Neutrophil (primary cell): Measurements from ENCODE around the gene FAM9C.
"Not testable (repeated sequence)": the region's sequence is repeated elsewhere in the genome, so short reads cannot be mapped to it uniquely, and the experiment has no call there.

Experiments
- H3K27ac ChIP-seq: fragments of 200-600 bp; sonication (generic); 2 replicates; pipeline ENCODE4 v1.5.1; 2016; ENCODE audit warnings: mild to moderate bottlenecking, moderate library complexity
- H3K27me3 ChIP-seq: fragments of 200-600 bp; sonication (generic); 2 replicates; pipeline ENCODE4 v1.6.0; 2016; ENCODE audit warnings: mild to moderate bottlenecking
- H3K36me3 ChIP-seq: fragments of 200-600 bp; sonication (generic); 2 replicates; pipeline ENCODE4 v1.5.1; 2017
- H3K4me1 ChIP-seq, 2 experiments: fragments of 200-600 bp in 1 of 2; sonication (generic) in 1 of 2; 1 replicate in 1 of 2; 2 replicates in 1 of 2; pipeline versions ENCODE4 v1.5.1 to v1.6.1; 2013 to 2016; ENCODE audit warnings: low read depth in 1 of 2, low read length in 1 of 2, mild to moderate bottlenecking in 1 of 2, moderate library complexity in 1 of 2; ENCODE audit not compliant: control insufficient read depth in 1 of 2, insufficient read depth in 1 of 2
- H3K4me3 ChIP-seq, 2 experiments: fragments of 200-600 bp in 1 of 2; sonication (generic) in 1 of 2; 1 replicate in 1 of 2; 2 replicates in 1 of 2; pipeline ENCODE4 v1.5.1; 2013 to 2016; ENCODE audit warnings: low read depth in 1 of 2, low read length in 1 of 2, mild to moderate bottlenecking in 1 of 2, moderate library complexity in 1 of 2
- H3K9me3 ChIP-seq: fragments of 200-600 bp; sonication (generic); 2 replicates; pipeline ENCODE4 v1.5.1; 2016
- TF ChIP-seq, protein P1 (sequence below): fragments of 200-600 bp; sonication (generic); IDR thresholded peaks from 2 replicates; pipeline ENCODE4 v1.5.1; 2016; ENCODE audit warnings: antibody characterized with exemption

Gene FAM9C

DNA sequence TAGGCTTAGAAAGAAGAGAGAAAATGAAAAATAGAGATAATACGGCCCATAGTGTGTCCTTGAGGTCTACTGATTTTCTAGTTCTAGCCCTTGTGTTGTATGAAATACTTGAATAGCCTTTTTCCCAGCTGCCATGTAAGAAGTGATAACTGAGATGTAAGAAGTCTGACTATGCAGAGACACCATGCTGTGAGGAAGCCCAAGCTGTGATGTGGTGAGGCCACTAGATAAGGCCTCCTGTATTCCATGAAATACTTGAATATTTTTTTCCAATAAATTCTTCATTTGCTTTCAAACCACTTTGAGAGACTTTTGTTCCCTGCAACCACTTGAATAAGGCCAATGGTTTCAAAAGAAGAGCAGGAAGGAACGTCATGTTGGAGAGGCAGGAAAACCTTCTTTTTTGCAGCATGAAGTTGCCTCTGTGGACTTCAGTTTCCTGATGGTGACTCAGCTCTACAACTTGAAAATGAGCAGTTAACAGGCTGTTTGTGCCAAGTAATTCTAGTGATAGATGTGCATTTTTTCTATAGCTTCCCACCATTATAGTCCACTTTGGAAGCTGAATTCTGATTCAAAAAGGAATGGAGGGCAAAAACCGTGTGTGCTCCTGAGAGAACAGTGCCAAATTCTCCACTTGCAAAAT lies 25.5 kb upstream of the FAM9C start:
- H3K27me3 ChIP-seq = no peaks in the 10 kb centered on the region
- TF ChIP-seq, protein P1, sequence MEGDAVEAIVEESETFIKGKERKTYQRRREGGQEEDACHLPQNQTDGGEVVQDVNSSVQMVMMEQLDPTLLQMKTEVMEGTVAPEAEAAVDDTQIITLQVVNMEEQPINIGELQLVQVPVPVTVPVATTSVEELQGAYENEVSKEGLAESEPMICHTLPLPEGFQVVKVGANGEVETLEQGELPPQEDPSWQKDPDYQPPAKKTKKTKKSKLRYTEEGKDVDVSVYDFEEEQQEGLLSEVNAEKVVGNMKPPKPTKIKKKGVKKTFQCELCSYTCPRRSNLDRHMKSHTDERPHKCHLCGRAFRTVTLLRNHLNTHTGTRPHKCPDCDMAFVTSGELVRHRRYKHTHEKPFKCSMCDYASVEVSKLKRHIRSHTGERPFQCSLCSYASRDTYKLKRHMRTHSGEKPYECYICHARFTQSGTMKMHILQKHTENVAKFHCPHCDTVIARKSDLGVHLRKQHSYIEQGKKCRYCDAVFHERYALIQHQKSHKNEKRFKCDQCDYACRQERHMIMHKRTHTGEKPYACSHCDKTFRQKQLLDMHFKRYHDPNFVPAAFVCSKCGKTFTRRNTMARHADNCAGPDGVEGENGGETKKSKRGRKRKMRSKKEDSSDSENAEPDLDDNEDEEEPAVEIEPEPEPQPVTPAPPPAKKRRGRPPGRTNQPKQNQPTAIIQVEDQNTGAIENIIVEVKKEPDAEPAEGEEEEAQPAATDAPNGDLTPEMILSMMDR = no peak
- H3K4me1 ChIP-seq = peaks cover 15 to 19% of the 10 kb centered on the region in 2 experiments
- H3K27ac ChIP-seq = peak overlapping the region; percentile 36
- H3K9me3 ChIP-seq = no peaks in the 10 kb centered on the region
- H3K4me3 ChIP-seq = no peak overlapping the region
- no peaks in the 10 kb centered on the region for H3K36me3 ChIP-seq

DNA sequence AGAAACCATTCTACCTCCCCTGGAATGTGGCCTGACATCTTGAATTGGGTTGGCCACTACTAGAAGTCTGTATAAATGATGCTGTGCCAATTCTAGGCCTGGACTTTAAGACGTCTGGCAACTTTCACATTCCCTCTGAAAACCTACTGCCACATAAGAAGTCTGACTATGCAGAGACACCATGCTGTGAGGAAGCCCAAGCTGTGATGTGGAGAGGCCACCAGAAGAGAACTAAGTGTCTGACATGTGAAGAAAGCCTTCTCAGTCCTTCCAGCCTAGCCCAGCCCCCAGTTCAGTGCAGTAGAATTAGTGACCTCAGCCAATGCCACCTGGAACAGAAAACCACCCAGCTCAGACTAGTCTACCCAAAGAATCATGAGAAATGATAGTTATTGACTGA lies 24.2 kb upstream of the FAM9C start:
- no peaks in the 10 kb centered on the region for H3K36me3 ChIP-seq
- no peaks in the 10 kb centered on the region for H3K27me3 ChIP-seq
- peak overlapping the region; percentile 18 for H3K27ac ChIP-seq
- TF ChIP-seq, protein P1 = no peak
- peaks cover 3 to 9% of the 10 kb centered on the region in 2 experiments for H3K4me1 ChIP-seq
- no peak overlapping the region for H3K4me3 ChIP-seq
- no peaks in the 10 kb centered on the region for H3K9me3 ChIP-seq

DNA sequence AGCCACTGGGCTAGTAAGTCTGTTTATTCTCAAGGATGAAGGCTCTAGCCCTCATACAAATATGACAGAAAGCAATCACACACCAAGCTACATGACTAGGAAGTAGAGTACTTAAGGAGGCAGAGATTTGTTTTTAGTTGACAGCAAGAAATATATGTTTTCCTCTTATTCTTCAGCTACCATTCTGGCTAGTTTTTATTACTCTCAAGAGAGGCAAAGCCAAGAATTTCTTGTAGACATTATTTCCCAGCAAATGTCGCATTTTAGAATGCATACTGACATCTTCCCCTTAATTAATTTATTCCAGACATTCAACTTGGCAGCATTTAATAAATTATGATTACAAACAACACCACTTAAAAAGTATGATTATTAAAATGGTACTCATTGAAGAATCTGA lies 23.4 kb upstream of the FAM9C start:
- no peaks in the 10 kb centered on the region for H3K9me3 ChIP-seq
- TF ChIP-seq, protein P1 = no peak
- no peak overlapping the region for H3K27ac ChIP-seq
- H3K4me3 ChIP-seq = no peak overlapping the region
- peaks cover 3 to 9% of the 10 kb centered on the region in 2 experiments for H3K4me1 ChIP-seq
- no peaks in the 10 kb centered on the region for H3K36me3 ChIP-seq
- H3K27me3 ChIP-seq = no peaks in the 10 kb centered on the region

DNA sequence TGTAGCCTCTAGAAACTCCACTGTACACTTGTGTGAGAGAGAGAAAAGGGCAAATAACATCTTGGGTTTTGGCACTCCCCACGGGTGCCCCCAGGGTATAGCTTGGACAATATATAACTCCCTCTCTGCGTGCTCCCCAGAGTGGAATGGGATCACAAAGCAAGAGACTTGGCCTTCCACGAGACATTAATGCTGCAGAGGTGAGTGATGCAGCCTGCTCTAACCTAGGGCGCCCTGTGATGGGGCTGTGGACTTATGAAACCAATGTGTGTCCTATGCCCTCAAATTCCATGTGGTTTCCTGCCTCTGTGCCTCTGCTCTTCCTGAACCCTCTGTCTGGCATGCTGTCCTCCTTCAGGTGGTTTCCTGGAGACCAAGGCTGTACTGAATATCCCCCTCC lies 22.0 kb upstream of the FAM9C start:
- TF ChIP-seq, protein P1 = no peak
- Histone ChIP-seq H3K9me3 (no peaks in the 10 kb centered on the region), H3K36me3 (no peaks in the 10 kb centered on the region)

DNA sequence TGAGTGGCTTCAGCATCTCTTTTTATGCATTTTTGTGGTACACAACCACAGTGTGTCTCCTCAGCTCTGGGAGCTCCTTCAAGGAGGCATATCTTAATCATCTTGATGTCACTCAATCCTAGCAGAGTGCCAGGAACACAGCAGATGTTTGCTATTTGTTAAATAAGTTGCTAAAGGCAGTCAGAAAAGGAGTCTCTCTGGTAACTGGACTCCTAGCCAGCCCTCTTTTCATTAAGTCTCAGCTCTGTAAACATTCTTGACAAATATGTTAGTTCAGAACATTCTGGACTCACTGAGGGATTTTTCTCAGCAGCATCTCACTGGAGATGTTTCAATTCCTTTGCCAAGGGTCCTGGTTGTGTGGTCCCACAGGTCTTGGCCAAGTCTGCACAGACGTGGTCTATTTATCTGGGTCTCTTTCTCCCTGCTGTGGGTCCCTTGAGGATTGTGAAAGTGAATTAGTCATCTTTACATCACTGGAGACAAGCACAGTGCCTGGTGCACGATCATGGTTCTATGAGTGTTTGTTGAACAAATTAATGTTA lies 20.3 kb upstream of the FAM9C start:
- H3K27me3 ChIP-seq = no peaks in the 10 kb centered on the region
- no peak overlapping the region for H3K4me3 ChIP-seq
- no peaks in the 10 kb centered on the region for H3K9me3 ChIP-seq
- H3K4me1 ChIP-seq = peaks cover 3 to 5% of the 10 kb centered on the region in 2 experiments
- TF ChIP-seq, protein P1 = no peak
- H3K27ac ChIP-seq = peak overlapping the region; percentile 10
- H3K36me3 ChIP-seq = no peaks in the 10 kb centered on the region

More for the DNA sequence above, 22.0 kb upstream of the FAM9C start:
- H3K27me3 ChIP-seq = no peaks in the 10 kb centered on the region
- H3K4me1 ChIP-seq = peaks cover 3 to 9% of the 10 kb centered on the region in 2 experiments
- H3K4me3 ChIP-seq = no peak overlapping the region
- H3K27ac ChIP-seq = no peak overlapping the region

DNA sequence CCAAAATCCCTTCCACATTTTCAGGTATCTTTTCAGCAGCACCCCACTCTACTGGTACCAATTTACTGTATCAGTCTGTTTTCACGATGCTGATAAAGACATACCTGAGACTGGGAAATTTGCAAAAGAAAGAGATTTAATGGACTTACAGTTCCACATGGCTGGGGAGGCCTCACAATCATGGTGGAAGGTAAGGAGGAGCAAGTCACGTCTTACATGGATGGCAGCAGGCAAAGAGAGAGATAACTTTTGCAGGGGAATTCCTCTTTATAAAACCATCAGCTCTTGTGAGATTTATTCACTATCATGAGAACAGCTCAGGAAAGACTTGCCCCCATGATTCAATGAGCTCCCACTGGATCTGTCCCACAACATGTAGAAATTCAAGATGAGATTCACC lies 18.7 kb upstream of the FAM9C start:
- not testable (repeated sequence) for H3K36me3 ChIP-seq, H3K4me3 ChIP-seq, H3K27me3 ChIP-seq, H3K27ac ChIP-seq, H3K4me1 ChIP-seq, H3K9me3 ChIP-seq

DNA sequence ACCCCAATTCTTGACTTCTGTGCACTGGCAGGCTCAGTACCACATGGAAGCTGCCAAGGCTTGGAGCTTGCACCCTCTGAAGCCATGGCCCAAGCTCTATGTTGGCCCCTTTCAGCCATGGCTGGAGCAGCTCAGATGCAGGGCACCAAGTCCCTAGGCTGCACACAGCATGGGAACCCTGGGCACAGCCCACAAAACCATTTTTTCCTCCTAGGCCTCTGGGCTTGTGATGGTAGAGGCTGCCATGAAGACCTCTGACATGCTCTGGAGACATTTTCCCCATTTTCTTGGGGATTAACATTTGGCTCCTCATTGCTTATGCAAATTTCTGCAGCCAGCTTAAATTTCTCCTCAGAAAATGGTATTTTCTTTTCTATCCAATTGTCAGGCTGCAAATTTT lies 17.9 kb upstream of the FAM9C start:
- H3K4me1 ChIP-seq, H3K9me3 ChIP-seq, H3K36me3 ChIP-seq, H3K27me3 ChIP-seq, H3K27ac ChIP-seq, H3K4me3 ChIP-seq: not testable (repeated sequence)

DNA sequence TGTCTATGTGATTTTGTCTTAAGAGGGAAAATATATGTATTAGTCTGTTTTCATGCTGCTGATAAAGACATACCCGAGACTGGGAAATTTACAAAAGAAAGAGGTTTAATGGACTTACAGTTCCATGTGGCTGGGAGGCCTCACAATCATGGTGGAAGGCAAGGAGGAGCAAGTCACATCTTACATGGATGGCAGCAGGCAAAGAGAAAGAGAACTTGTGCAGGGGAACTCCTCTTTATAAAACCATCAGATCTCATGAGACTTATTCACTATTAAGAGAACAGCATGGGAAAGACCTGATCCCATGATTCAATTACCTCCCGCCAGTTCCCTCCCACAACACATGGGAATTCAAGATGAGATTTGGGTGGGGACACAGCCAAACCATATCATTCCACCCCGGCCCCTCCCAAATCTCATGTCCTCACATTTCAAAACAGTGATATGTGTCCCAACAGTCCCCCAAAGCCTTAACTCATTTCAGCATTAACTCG lies 16.8 kb upstream of the FAM9C start:
- H3K4me1 ChIP-seq, H3K27ac ChIP-seq, H3K4me3 ChIP-seq, H3K9me3 ChIP-seq, H3K27me3 ChIP-seq, H3K36me3 ChIP-seq: not testable (repeated sequence)
